Epithelial cell of proximal tubule (primary cell): ENCODE data around the gene COPZ1. TPM values are rescaled to one million over a fixed set of nuclear protein-coding genes. Genes with fewer than 3 reads are reported as not detected.

Experiments
- DNase-seq: peaks from one replicate; pipeline ENCODE4 v3.0.0-alpha.2; 2011; ENCODE audit warnings: low read depth
- H3K4me3 ChIP-seq: 2 replicates; pipeline ENCODE4 v1.5.1; 2011; ENCODE audit warnings: low read depth, mild to moderate bottlenecking, low read length
- CTCF ChIP-seq: conservative IDR thresholded peaks from 2 replicates; pipeline ENCODE4 v1.5.1; 2012; ENCODE audit warnings: low read depth, mild to moderate bottlenecking, low read length
- total RNA-seq: library from RNA; depleted of rRNA; stranded (reverse); fragments of >200 nt; gene quantifications from 2 replicates; pipeline ENCODE4 v1.2.3, GENCODE V29; 2015

Gene COPZ1
- total RNA-seq, 1 donor from 2014 or later: 144 TPM

GRCh38 chr12:54378796-54379397 is 54.0 kb downstream of the COPZ1 start:
- TF ChIP-seq CTCF: no peak
- DNase-seq: no peak
- peak overlapping the region; percentile 67 for H3K4me3 ChIP-seq

- H3K4me3 ChIP-seq: peak overlapping the region; percentile 67
- TF ChIP-seq CTCF: peak; percentile 100
- DNase-seq: no peak
Observed at GRCh38 chr12:54379398-54380201, 54.7 kb downstream of the COPZ1 start.

DNA sequence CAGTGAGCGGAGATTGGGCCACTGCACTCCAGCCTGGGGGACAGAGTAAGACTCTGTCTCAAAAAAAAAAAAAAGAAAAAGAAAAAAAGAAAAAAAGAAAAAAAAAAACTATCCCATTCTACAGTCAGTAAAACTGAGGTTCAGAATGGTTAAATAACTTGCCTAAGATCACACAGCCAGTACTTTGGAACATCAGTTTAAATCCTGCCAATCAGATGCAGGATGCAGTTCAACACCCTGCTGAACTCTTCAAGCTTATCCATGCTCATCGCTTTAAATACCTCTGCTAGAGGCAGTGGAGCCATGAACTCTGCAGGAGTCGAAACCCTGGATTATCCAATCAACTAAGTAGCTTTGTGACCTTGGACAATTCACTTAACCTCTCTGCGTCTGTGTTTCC is 56.2 kb downstream of the COPZ1 start:
- no peak overlapping the region for H3K4me3 ChIP-seq
- DNase-seq: no peak
- no peak for TF ChIP-seq CTCF

DNA sequence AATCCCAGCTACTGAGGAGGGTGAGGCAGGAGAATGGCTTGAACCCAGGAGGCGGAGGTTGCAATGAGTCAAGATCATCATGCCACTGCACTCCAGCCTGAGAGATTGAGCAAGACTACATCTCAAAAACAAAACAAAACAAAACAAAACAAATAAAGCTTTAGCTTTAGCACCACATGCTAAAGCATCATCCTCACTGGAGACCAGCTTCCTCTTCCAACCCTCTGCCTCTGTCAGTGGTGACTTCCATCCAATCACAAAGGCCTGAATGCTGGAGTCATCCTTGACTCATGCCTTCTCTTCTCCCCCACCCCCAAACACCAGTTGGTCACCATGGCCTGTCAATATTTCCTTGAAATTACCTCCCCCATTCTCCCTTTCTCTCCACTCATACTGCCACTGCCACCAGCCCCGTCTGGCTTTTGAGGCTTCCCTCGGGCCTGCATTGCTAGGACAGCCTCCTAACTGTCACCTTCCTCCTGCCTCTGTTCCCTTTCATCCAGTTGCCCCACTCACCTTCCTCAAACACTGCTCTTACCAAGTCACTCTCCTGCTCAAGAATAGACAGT is 58.2 kb downstream of the COPZ1 start:
- no peak overlapping the region for H3K4me3 ChIP-seq
- peak; percentile 56 for DNase-seq
- no peak for TF ChIP-seq CTCF

GRCh38 chr12:54384591-54385041 is 59.7 kb downstream of the COPZ1 start, which contains the start of gene ZNF385A:
Gene ZNF385A (minus strand): TSS chr12:54384733. CDS start chr12:54384514, 219 bp downstream.
- TF ChIP-seq CTCF: no peak
- DNase-seq: no peak
- no peak within 1 kb of the TSS for H3K4me3 ChIP-seq

- DNase-seq: no peak
- TF ChIP-seq CTCF: no peak
- no peak overlapping the region for H3K4me3 ChIP-seq
Observed at GRCh38 chr12:54385251-54385914, 60.5 kb downstream of the COPZ1 start.
